ENCODE measurements around the gene AIG1.

The AIG1 gene

DNA sequence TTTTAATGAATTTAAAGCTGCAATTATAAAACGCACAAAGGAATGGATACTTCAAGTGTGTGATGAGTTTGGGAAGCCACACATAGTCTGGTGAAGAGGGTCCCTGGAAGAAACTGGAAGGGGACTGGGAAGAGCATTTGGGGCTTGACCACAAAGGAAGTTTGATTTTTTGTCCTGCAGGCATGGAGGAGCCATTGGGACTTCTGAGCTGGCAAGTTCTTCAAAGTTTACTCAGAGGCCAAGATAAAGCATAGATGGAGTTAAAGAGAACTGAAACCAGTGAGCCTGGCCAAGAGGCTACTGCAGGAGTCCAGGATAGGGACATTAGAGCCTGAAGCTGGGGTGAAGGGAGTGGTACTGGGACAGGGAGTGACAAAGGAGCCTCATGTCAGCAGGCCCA, 95.0 kb downstream of the AIG1 start:
- TF ChIP-seq, protein P1, sequence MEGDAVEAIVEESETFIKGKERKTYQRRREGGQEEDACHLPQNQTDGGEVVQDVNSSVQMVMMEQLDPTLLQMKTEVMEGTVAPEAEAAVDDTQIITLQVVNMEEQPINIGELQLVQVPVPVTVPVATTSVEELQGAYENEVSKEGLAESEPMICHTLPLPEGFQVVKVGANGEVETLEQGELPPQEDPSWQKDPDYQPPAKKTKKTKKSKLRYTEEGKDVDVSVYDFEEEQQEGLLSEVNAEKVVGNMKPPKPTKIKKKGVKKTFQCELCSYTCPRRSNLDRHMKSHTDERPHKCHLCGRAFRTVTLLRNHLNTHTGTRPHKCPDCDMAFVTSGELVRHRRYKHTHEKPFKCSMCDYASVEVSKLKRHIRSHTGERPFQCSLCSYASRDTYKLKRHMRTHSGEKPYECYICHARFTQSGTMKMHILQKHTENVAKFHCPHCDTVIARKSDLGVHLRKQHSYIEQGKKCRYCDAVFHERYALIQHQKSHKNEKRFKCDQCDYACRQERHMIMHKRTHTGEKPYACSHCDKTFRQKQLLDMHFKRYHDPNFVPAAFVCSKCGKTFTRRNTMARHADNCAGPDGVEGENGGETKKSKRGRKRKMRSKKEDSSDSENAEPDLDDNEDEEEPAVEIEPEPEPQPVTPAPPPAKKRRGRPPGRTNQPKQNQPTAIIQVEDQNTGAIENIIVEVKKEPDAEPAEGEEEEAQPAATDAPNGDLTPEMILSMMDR (IDR thresholded peaks at IDR 0.05; ENCODE audit: low read depth, low read length): no peak
- DNase-seq: no peak
- H3K4me3 ChIP-seq (ENCODE audit: low read depth, low read length): no peak overlapping the region
- H3K9me3 ChIP-seq (ENCODE audit: severe bottlenecking): no peaks in the 10 kb centered on the region
- no peaks in the 10 kb centered on the region for H3K27me3 ChIP-seq (ENCODE audit: insufficient read depth, low read depth, severe bottlenecking)
- H3K27ac ChIP-seq: no peak overlapping the region
- H3K36me3 ChIP-seq: no peaks in the 10 kb centered on the region

DNA sequence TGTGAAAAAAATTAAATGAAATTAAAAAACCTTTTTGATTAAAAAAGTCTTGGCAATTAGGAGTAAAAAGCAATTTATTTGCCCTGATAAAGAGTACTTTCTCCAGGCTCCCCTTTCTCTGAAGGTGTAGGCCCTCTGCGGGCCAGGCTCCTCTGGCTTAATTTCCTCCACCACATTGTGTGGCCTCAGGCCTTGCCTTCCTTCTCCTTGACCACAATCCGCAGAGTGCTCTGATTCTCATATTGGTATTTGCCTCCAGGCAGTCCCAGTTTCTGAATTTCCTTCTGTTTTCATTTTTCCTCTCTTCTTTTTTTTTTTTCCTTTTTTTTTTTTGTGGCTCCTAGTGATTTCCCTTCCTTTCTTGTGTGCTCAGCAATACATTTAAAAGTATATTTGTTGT, 96.4 kb downstream of the AIG1 start:
- TF ChIP-seq, protein P1 (IDR thresholded peaks at IDR 0.05; ENCODE audit: low read depth, low read length): no peak
- no peaks in the 10 kb centered on the region for H3K9me3 ChIP-seq (ENCODE audit: severe bottlenecking)
- no peak overlapping the region for H3K27ac ChIP-seq
- no peak for DNase-seq
- no peaks in the 10 kb centered on the region for H3K36me3 ChIP-seq
- H3K27me3 ChIP-seq (ENCODE audit: insufficient read depth, low read depth, severe bottlenecking): no peaks in the 10 kb centered on the region
- H3K4me3 ChIP-seq (ENCODE audit: low read depth, low read length): no peak overlapping the region

DNA sequence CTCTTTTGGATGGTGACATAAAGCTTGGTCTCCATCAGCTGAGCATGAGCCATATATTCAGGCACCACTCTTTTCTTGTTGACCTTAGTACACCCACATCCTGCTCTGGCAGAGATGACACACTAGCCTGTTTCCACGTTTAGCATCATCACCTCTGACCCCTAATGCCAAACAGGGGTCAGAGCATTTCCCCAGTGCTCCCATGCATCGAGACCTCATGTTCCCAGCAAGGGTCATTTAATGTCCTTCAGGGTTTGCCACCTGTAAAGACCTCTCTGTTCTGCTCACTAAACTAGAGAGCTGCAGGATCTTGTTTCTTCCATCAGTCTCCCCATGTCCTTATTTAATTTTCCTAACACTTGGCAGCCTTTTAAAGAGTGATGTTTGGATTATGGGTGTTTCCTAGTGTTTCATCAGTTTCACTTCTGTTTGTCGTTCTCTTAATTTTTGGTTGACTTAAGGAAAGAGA, 97.5 kb downstream of the AIG1 start:
- Histone ChIP-seq H3K27ac (no peak overlapping the region), H3K9me3 (ENCODE audit: severe bottlenecking) (no peaks in the 10 kb centered on the region), H3K4me3 (ENCODE audit: low read depth, low read length) (no peak overlapping the region), H3K27me3 (ENCODE audit: insufficient read depth, low read depth, severe bottlenecking) (no peaks in the 10 kb centered on the region), H3K36me3 (no peaks in the 10 kb centered on the region)
- TF ChIP-seq, protein P1 (IDR thresholded peaks at IDR 0.05; ENCODE audit: low read depth, low read length): no peak
- no peak for DNase-seq

DNA sequence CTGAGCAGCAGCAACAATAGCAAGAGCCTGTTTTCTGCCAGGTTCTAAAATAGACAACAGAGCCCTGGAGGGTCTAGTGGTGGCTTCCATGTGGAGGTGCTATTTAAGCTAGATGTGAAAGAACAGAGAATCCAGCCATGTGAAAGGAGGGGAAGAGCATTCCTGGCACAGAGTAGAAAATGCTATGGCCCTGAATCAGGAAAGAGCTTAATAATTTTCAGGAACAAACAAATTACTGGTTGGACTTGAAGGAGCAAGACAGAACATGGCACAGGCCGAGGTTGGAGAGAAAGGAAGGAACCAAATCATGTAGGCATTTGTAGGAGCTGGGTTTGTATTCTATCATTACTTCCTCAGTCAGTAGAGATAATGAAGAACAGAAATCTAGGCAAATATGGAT, 98.3 kb downstream of the AIG1 start:
- no peaks in the 10 kb centered on the region for H3K9me3 ChIP-seq (ENCODE audit: severe bottlenecking)
- no peaks in the 10 kb centered on the region for H3K36me3 ChIP-seq
- TF ChIP-seq, protein P1 (IDR thresholded peaks at IDR 0.05; ENCODE audit: low read depth, low read length): no peak
- H3K27ac ChIP-seq: no peak overlapping the region
- no peak for DNase-seq
- H3K4me3 ChIP-seq (ENCODE audit: low read depth, low read length): no peak overlapping the region
- H3K27me3 ChIP-seq (ENCODE audit: insufficient read depth, low read depth, severe bottlenecking): no peaks in the 10 kb centered on the region

DNA sequence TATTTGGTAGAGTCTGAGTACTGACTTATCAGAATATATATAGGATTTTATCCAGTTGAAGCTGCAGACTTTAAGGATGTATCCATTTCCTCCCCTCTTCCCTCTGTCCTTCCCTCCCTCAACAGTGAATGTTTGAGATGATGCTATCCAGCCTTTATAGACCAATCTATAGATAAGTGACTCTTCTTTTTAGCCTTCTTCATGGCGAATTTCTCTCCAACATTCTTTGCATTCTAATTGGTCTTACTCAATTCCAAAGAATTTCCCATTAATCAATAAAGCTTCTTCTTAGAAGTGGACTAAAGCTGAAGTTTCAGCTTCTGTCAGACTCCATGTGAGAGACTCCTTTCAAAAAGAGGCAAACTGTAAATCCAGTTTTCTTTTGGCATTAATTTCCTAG, 99.3 kb downstream of the AIG1 start:
- Histone ChIP-seq H3K36me3 (no peaks in the 10 kb centered on the region), H3K27me3 (ENCODE audit: insufficient read depth, low read depth, severe bottlenecking) (no peaks in the 10 kb centered on the region), H3K27ac (no peak overlapping the region), H3K4me3 (ENCODE audit: low read depth, low read length) (no peak overlapping the region), H3K9me3 (ENCODE audit: severe bottlenecking) (no peaks in the 10 kb centered on the region)
- TF ChIP-seq, protein P1 (IDR thresholded peaks at IDR 0.05; ENCODE audit: low read depth, low read length): no peak
- no peak for DNase-seq

DNA sequence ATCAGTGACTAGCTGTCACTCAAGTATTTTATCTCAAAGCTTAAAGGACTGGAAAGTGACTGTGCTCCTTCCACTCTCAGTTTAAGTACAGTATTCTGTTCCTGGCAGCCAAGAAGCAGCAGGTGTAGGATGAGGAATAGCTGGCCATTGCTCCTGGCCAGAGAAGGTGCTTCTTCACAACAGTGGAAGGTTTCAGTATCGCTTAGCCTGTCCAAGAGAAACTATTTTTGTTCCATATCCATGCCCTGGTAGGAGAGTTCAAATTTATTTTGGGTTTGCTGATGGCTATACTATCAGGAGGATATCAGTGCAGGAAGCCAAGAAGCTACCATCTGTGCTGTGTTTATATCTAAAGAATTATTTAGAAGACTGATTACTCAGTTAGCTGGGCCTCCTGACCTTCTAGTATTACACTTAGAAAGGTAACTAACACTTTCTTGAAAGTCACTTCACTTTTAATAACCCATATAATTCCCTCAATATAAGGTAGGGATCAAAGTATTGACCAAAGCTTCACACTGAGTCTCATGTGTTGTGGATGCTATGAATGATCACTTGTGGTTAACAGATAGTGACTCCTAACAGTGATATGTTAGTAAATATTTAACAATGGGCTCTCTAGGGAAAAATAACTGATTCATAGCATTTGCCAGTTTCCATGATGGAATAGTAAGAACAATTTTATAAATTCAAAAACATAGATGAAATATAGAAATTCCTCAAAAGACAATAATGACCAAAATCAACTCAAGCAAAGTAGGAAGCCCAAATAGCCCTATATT, 99.9 kb downstream of the AIG1 start:
- no peaks in the 10 kb centered on the region for H3K9me3 ChIP-seq (ENCODE audit: severe bottlenecking)
- no peaks in the 10 kb centered on the region for H3K36me3 ChIP-seq
- DNase-seq: no peak
- TF ChIP-seq, protein P1 (IDR thresholded peaks at IDR 0.05; ENCODE audit: low read depth, low read length): no peak
- H3K4me3 ChIP-seq (ENCODE audit: low read depth, low read length): no peak overlapping the region
- H3K27me3 ChIP-seq (ENCODE audit: insufficient read depth, low read depth, severe bottlenecking): no peaks in the 10 kb centered on the region
- no peak overlapping the region for H3K27ac ChIP-seq

All from WERI-Rb-1 (cell line).